ENCODE measurements around the gene PREP.

- TF ChIP-seq POLR2A (IDR thresholded peaks at IDR 0.05): no peak
- no peak for TF ChIP-seq CTCF (IDR thresholded peaks at IDR 0.05 in 4 of 5, conservative IDR thresholded peaks at IDR 0.05 in 1 of 5)
Measured at GRCh38 chr6:105432797-105433196, 29.9 kb upstream of the PREP start.
